Measurements from ENCODE around the gene OLIG2. TPM values are rescaled to one million over a fixed set of nuclear protein-coding genes. Genes with fewer than 3 reads are reported as not detected.
A peak's percentile ranks its signal among the peaks of the same experiment; 100 is the strongest.

The OLIG2 gene
- total RNA-seq, 1 experiment from 2014 or later: 0.79 TPM

GRCh38 chr21:33018707-33019465 is 6.8 kb upstream of the OLIG2 start:
- H3K27ac Mint-ChIP-seq: no peak overlapping the region
- CTCF ChIA-PET: interaction anchor here (1.3 kb wide), 1 partner anchor 10 kb away, joined by 3 read pairs; no protein-coding TSS in a partner anchor
- H3K9me3 Mint-ChIP-seq: no peaks in the 10 kb centered on the region
- H3K27me3 Mint-ChIP-seq (ENCODE audit: low read depth): peaks cover 99% of the 10 kb centered on the region
- H3K4me3 Mint-ChIP-seq: peak overlapping the region; percentile 60
- DNase-seq (ENCODE audit: low spot score): no peak
- POLR2A ChIA-PET: no interaction called here
- ATAC-seq: no peak
- peaks cover 30% of the 10 kb centered on the region for H3K4me1 Mint-ChIP-seq
- no peaks in the 10 kb centered on the region for H3K36me3 Mint-ChIP-seq
- no peak for TF ChIP-seq ATF3 (CRISPR knock-in tag; conservative IDR thresholded peaks at IDR 0.05)
- no peak for TF ChIP-seq USF2 (CRISPR knock-in tag; IDR thresholded peaks at IDR 0.05)
- no peak for TF ChIP-seq ZMAT4 (CRISPR knock-in tag; IDR thresholded peaks at IDR 0.05)
- no peak for TF ChIP-seq NFYB (CRISPR knock-in tag; conservative IDR thresholded peaks at IDR 0.05; ENCODE audit: low read depth)
- no peak for TF ChIP-seq MAX (CRISPR knock-in tag; IDR thresholded peaks at IDR 0.05)
- TF ChIP-seq NR1H2 (CRISPR knock-in tag; IDR thresholded peaks at IDR 0.05): no peak
- no peak for TF ChIP-seq TCF7 (CRISPR knock-in tag; IDR thresholded peaks at IDR 0.05; ENCODE audit: low read depth)
- TF ChIP-seq ZNF425 (CRISPR knock-in tag; conservative IDR thresholded peaks at IDR 0.05): no peak
- no peak for TF ChIP-seq ZNF219 (CRISPR knock-in tag; IDR thresholded peaks at IDR 0.05; ENCODE audit: borderline replicate concordance)
- TF ChIP-seq FOXJ3 (CRISPR knock-in tag; IDR thresholded peaks at IDR 0.05; ENCODE audit: borderline replicate concordance): no peak
- no peak for TF ChIP-seq ESRRA (CRISPR knock-in tag; IDR thresholded peaks at IDR 0.05; ENCODE audit: borderline replicate concordance)
- no peak for TF ChIP-seq ERG (CRISPR knock-in tag; IDR thresholded peaks at IDR 0.05)
- no peak for TF ChIP-seq MLX (CRISPR knock-in tag; IDR thresholded peaks at IDR 0.05)
- no peak for TF ChIP-seq ZNF512 (CRISPR knock-in tag; IDR thresholded peaks at IDR 0.05; ENCODE audit: borderline replicate concordance)
- no peak for TF ChIP-seq ETV6 (CRISPR knock-in tag; IDR thresholded peaks at IDR 0.05)
- TF ChIP-seq ZNF396 (CRISPR knock-in tag; IDR thresholded peaks at IDR 0.05; ENCODE audit: borderline replicate concordance): no peak
- TF ChIP-seq ATF1 (CRISPR knock-in tag; IDR thresholded peaks at IDR 0.05): no peak
- TF ChIP-seq STAT6 (CRISPR knock-in tag; conservative IDR thresholded peaks at IDR 0.05; ENCODE audit: low read depth): no peak
- no peak for TF ChIP-seq OVOL2 (CRISPR knock-in tag; IDR thresholded peaks at IDR 0.05; ENCODE audit: borderline replicate concordance)
- TF ChIP-seq ZNF423 (CRISPR knock-in tag; IDR thresholded peaks at IDR 0.05): no peak
